Panc1 (cell line): Measurements from ENCODE around the gene NDOR1.

Experiments used
- CTCF ChIP-seq: fragments of 450-650 bp; IDR thresholded peaks from 2 replicates; pipeline ENCODE4 v1.5.1; 2017; ENCODE audit warnings: mild to moderate bottlenecking
- POLR2AphosphoS5 ChIP-seq: IDR thresholded peaks from 2 replicates; pipeline ENCODE4 v1.6.1; 2012; ENCODE audit warnings: mild to moderate bottlenecking, low read depth, low read length, moderate library complexity
- SIN3A ChIP-seq: IDR thresholded peaks from 2 replicates; pipeline ENCODE4 v1.6.1; 2012; ENCODE audit warnings: low read depth, mild to moderate bottlenecking, low read length, moderate library complexity, borderline replicate concordance; ENCODE audit not compliant: insufficient read depth
- TF ChIP-seq, protein P1 (sequence below), 2 experiments: IDR thresholded peaks; 2 replicates each; pipeline ENCODE4 v1.6.1; 2011 to 2012; ENCODE audit warnings: low read depth in 2 of 2, control low read depth in 1 of 2, low read length in 1 of 2, mild to moderate bottlenecking in 1 of 2, moderate library complexity in 1 of 2; ENCODE audit not compliant: insufficient read depth in 1 of 2

DNA sequence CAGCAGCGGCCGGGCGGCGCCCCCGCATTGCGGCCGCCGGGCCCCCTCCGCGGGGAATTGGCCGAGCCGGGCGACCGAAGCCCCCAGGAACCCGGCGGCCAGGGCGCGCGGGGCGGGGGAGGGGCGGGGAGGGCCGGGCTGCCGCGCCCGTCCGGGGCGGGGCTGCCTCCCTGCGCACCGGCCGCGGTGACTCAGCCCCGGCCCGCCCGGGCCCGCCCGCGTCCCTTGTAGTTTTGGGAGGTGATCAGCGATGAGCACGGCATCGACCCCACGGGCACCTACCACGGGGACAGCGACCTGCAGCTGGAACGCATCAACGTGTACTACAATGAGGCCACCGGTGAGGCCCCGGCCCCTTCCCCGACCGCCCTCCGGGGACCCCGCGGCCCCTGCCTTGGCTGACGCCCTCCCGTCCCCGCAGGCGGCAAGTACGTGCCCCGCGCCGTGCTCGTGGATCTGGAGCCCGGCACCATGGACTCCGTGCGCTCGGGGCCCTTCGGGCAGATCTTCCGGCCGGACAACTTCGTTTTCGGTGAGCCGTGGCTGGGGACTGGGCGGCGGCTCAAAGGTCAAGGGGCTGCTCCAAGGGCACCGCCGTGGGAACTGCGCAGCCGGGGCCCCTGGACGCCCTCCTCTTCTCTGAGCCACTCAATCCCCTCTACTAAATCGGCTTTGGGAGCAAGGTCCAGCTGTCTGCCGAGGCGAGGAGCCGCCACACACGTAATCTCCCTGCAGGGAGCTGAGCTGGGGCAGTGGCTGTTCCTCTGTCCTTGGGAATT lies 36.2 kb downstream of the NDOR1 start:
- TF ChIP-seq CTCF: no peak
- TF ChIP-seq POLR2AphosphoS5: no peak
- TF ChIP-seq, protein P1, sequence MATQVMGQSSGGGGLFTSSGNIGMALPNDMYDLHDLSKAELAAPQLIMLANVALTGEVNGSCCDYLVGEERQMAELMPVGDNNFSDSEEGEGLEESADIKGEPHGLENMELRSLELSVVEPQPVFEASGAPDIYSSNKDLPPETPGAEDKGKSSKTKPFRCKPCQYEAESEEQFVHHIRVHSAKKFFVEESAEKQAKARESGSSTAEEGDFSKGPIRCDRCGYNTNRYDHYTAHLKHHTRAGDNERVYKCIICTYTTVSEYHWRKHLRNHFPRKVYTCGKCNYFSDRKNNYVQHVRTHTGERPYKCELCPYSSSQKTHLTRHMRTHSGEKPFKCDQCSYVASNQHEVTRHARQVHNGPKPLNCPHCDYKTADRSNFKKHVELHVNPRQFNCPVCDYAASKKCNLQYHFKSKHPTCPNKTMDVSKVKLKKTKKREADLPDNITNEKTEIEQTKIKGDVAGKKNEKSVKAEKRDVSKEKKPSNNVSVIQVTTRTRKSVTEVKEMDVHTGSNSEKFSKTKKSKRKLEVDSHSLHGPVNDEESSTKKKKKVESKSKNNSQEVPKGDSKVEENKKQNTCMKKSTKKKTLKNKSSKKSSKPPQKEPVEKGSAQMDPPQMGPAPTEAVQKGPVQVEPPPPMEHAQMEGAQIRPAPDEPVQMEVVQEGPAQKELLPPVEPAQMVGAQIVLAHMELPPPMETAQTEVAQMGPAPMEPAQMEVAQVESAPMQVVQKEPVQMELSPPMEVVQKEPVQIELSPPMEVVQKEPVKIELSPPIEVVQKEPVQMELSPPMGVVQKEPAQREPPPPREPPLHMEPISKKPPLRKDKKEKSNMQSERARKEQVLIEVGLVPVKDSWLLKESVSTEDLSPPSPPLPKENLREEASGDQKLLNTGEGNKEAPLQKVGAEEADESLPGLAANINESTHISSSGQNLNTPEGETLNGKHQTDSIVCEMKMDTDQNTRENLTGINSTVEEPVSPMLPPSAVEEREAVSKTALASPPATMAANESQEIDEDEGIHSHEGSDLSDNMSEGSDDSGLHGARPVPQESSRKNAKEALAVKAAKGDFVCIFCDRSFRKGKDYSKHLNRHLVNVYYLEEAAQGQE (IDR thresholded peaks at IDR 0.05; ENCODE audit: insufficient read depth in 1 of 2, low read depth in 2 of 2, low read length in 1 of 2): no peak
- TF ChIP-seq SIN3A: no peak
